Upper lobe of right lung (tissue), 1 donor: ENCODE results near the gene RIPK3. TPM values are rescaled to one million over a fixed set of nuclear protein-coding genes. Genes with fewer than 3 reads are reported as not detected.

Source experiments
- ATAC-seq: fragments of 200-7000 bp; cut with Tn5 transposase; one replicate; pipeline ENCODE4 v1.9.1; 2020; ENCODE audit warnings: mild to moderate bottlenecking, moderate library complexity
- DNase-seq: peaks from one replicate; pipeline ENCODE4 v3.0.0-alpha.2; 2020
- H3K27ac ChIP-seq: fragments of 200-600 bp; one replicate; pipeline ENCODE4 v1.8.0; 2022
- H3K27me3 ChIP-seq: fragments of 200-600 bp; one replicate; pipeline ENCODE4 v1.8.0; 2022; ENCODE audit warnings: mild to moderate bottlenecking
- H3K36me3 ChIP-seq: fragments of 200-600 bp; one replicate; pipeline ENCODE4 v1.8.0; 2022
- H3K4me1 ChIP-seq: fragments of 200-600 bp; one replicate; pipeline ENCODE4 v1.8.0; 2022
- H3K4me3 ChIP-seq: fragments of 200-600 bp; one replicate; pipeline ENCODE4 v1.8.0; 2022; ENCODE audit warnings: mild to moderate bottlenecking
- H3K9me3 ChIP-seq: fragments of 200-600 bp; one replicate; pipeline ENCODE4 v1.8.0; 2022
- intact Hi-C: fragments of 100-400 bp; cut with DNase I; formaldehyde crosslinking; loops from one replicate; pipeline ENCODE4 v1.11.0; 2022
- total RNA-seq: library from RNA; stranded (reverse); fragmentation: NEBNext Ultra II Directional; extraction: Animal tissue kit (Norgen Biotek cat#: 25700); gene quantifications from one replicate; pipeline ENCODE4 v1.2.1, GENCODE V29; 2021
- TF ChIP-seq, protein P1 (sequence below): fragments of 200-600 bp; IDR thresholded peaks from one replicate; pipeline ENCODE4 v1.8.0; 2022; ENCODE audit warnings: antibody characterized with exemption
- donor health status: DM: no; HTN: yes; CAD: no; lungs with severe emphysema.

The RIPK3 gene
- total RNA-seq, 1 donor from 2014 or later = 23.4 TPM

DNA sequence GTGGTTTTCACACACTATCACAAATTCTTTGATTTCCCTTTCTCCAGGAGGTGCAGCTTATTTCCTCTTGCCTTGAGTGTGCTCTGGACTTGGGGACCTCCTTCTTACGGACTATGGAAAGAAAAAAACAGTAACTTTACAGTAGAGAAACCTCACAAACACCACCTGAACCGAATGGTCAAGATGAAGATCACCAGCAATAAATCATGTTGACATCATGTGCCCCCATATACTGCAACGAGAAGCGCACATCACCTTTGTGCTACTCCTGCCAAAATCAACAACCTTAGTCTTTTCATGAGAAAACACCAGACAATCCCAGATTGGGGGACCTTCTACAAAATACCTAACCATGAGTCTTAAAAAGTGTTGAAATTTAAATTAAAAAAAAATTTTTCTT lies 45.7 kb upstream of the RIPK3 start:
- no peaks in the 10 kb centered on the region for H3K36me3 ChIP-seq
- no peak for DNase-seq
- no peak overlapping the region for H3K4me3 ChIP-seq
- H3K9me3 ChIP-seq = no peaks in the 10 kb centered on the region
- TF ChIP-seq, protein P1, sequence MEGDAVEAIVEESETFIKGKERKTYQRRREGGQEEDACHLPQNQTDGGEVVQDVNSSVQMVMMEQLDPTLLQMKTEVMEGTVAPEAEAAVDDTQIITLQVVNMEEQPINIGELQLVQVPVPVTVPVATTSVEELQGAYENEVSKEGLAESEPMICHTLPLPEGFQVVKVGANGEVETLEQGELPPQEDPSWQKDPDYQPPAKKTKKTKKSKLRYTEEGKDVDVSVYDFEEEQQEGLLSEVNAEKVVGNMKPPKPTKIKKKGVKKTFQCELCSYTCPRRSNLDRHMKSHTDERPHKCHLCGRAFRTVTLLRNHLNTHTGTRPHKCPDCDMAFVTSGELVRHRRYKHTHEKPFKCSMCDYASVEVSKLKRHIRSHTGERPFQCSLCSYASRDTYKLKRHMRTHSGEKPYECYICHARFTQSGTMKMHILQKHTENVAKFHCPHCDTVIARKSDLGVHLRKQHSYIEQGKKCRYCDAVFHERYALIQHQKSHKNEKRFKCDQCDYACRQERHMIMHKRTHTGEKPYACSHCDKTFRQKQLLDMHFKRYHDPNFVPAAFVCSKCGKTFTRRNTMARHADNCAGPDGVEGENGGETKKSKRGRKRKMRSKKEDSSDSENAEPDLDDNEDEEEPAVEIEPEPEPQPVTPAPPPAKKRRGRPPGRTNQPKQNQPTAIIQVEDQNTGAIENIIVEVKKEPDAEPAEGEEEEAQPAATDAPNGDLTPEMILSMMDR = no peak
- no peaks in the 10 kb centered on the region for H3K27me3 ChIP-seq
- intact Hi-C loops = no loop called here
- H3K27ac ChIP-seq = no peak overlapping the region
- ATAC-seq = no peak
- H3K4me1 ChIP-seq = peaks cover 7% of the 10 kb centered on the region

DNA sequence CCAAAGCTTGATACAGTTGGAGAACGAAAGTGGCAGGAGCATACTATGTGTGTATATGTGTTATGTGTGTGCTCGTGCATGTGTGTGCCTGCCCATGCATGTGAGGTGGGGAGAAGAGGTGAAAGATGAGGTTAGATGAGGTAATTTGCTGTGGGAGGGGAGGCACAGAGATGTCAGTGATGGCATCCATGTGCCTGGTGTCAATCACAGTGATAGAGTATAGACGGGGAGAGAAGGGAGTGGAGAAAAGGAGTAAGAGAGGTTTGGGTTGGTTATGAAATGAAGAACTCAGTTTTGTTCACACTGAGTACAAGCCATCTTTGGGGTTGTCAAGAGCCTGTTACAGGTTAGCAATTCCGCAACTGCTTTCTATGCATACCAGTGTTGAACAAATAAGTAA lies 44.4 kb upstream of the RIPK3 start:
- TF ChIP-seq, protein P1 = no peak
- DNase-seq = no peak
- Histone ChIP-seq H3K9me3 (no peaks in the 10 kb centered on the region), H3K36me3 (no peaks in the 10 kb centered on the region), H3K4me3 (no peak overlapping the region), H3K27me3 (no peaks in the 10 kb centered on the region), H3K27ac (no peak overlapping the region), H3K4me1 (peaks cover 7% of the 10 kb centered on the region)
- ATAC-seq = no peak
- intact Hi-C loops = no loop called here

DNA sequence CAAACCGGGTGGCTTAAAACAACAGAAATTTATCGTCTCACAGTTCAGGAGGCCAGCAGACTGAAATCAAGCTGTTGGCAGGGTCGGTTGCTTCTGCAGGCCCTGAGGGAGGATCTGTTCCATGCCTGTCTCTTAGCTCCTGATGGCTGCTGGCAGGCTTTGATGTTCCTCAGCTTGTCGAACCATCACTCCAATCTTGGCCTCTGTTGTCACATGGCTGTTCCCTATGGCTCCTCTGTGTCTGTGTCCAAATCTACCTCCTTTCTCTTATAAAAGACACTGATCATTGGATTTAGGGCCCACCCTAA lies 42.2 kb upstream of the RIPK3 start:
- Histone ChIP-seq H3K9me3 (no peaks in the 10 kb centered on the region), H3K4me3 (no peak overlapping the region), H3K4me1 (no peaks in the 10 kb centered on the region), H3K27me3 (no peaks in the 10 kb centered on the region), H3K27ac (no peak overlapping the region), H3K36me3 (no peaks in the 10 kb centered on the region)
- TF ChIP-seq, protein P1 = no peak
- DNase-seq (no peak), ATAC-seq (no peak)
- intact Hi-C loops = no loop called here

DNA sequence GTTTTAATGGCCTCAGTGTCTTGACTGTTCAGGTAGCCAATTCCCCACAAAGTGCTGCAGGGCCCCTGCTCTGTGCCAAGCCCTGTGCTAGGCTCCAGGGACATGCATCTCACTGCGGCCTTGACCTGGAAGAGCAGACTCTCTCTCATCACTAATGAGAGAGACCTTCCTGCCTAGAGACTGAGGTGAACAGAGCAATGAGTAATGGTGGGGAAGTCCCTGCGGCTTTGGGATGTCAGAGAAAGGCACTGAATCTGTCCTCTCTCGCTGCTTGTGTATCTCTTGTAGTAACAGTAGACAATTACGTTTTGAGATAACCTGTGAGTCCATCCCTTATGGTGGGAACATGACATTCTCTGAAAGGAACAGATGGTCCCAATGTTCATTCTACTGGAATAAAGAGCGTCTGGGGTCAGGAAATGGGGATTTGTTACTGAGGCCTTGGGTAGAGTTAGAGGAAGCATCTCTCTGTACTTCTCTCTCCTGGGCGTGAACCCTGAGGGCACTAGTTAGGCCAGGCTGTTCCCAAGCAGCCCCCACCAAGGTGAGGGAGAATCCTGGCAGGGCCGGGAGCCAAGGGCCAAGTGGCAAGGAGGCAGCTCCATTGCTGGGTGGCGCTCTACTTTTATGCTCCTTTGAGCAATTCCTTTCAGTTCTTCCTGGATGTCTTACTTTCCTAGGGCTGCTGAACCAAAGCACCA lies 41.7 kb upstream of the RIPK3 start:
- no peak for DNase-seq
- Histone ChIP-seq H3K4me3 (no peak overlapping the region), H3K27me3 (no peaks in the 10 kb centered on the region), H3K4me1 (no peaks in the 10 kb centered on the region), H3K9me3 (no peaks in the 10 kb centered on the region), H3K27ac (no peak overlapping the region), H3K36me3 (no peaks in the 10 kb centered on the region)
- ATAC-seq = no peak
- intact Hi-C loops = no loop called here
- TF ChIP-seq, protein P1 = no peak

DNA sequence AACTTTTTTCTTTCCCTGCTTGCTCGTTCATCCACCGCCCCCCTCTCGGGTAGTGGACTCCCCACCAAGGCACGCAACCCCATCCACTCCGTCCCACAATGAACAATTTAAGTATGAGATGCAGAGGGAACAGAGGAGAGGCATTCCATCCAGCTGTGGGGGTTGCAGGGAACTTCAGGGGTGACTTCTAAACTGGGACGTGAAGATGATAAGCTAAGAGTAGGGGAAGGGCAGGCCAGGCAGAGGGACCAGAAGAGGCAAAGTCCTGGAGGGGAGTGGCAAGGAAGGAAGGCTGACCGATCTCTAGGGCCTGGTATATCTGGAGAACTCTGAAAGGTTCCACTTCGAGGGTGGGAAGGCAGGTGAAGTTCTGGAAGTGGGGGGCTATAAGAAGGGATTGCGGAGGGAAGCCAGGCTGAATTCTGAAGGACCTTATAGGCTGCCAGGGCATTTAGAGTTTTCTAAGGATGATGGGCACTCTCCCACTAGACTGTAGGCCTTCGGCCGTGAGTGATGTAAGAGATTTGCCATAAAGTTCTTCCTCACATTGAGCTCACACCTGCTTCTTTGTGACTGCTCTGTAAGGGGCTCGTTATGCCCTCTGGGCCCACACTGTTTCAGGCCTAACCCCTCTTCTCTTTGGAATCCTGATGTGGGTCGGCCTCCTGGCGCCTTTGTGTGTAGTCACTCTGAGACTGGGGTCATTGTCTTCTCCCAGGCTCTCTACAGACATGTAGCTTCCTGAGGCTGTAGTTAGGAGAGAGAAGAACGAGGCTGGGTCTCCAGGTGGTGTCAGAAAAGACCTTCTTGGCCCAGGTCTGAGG lies 40.3 kb upstream of the RIPK3 start:
- H3K9me3 ChIP-seq = no peaks in the 10 kb centered on the region
- intact Hi-C loops = no loop called here
- no peak overlapping the region for H3K4me3 ChIP-seq
- TF ChIP-seq, protein P1 = no peak
- no peak overlapping the region for H3K27ac ChIP-seq
- H3K4me1 ChIP-seq = no peaks in the 10 kb centered on the region
- no peak for DNase-seq
- no peak for ATAC-seq
- H3K27me3 ChIP-seq = no peaks in the 10 kb centered on the region
- H3K36me3 ChIP-seq = no peaks in the 10 kb centered on the region
